Smooth muscle cell (in vitro differentiated cells): Measurements from ENCODE around the gene CELF2. TPM values are rescaled to one million over a fixed set of nuclear protein-coding genes. Genes with fewer than 3 reads are reported as not detected.

Source experiments
- DNase-seq: peaks from one replicate; lab custom pipeline; 2025; ENCODE audit not compliant: unreplicated experiment; lab: John Stamatoyannopoulos, UW
- H2AFZ ChIP-seq: fragments of 200-600 bp; sonication (generic); 2 replicates; pipeline ENCODE4 v1.6.0; 2016; ENCODE audit warnings: antibody characterized with exemption, low read depth, mild to moderate bottlenecking
- H3F3A ChIP-seq: fragments of 200-600 bp; sonication (generic); 2 replicates; pipeline ENCODE4 v1.6.0; 2017; ENCODE audit warnings: antibody characterized with exemption, low read depth
- H3K27ac ChIP-seq: fragments of 200-600 bp; sonication (generic); 2 replicates; pipeline ENCODE4 v1.5.1; 2016; ENCODE audit warnings: low read depth, mild to moderate bottlenecking
- H3K27me3 ChIP-seq: fragments of 200-600 bp; sonication (generic); 2 replicates; pipeline ENCODE4 v1.6.1; 2016; ENCODE audit warnings: low read depth, mild to moderate bottlenecking
- H3K36me3 ChIP-seq: fragments of 200-600 bp; sonication (generic); 2 replicates; pipeline ENCODE4 v1.5.1; 2016; ENCODE audit warnings: low read depth
- H3K4me1 ChIP-seq: fragments of 200-600 bp; sonication (generic); 2 replicates; pipeline ENCODE4 v1.5.1; 2016; ENCODE audit warnings: low read depth
- H3K4me2 ChIP-seq: fragments of 200-600 bp; sonication (generic); 2 replicates; pipeline ENCODE4 v1.6.0; 2016; ENCODE audit warnings: mild to moderate bottlenecking
- H3K4me3 ChIP-seq: fragments of 200-600 bp; sonication (generic); 2 replicates; pipeline ENCODE4 v1.5.1; 2016; ENCODE audit warnings: mild to moderate bottlenecking
- H3K79me2 ChIP-seq: fragments of 200-600 bp; sonication (generic); 2 replicates; pipeline ENCODE4 v1.6.0; 2016; ENCODE audit warnings: low read depth, mild to moderate bottlenecking
- H3K9ac ChIP-seq: fragments of 200-600 bp; sonication (generic); 2 replicates; pipeline ENCODE4 v1.6.0; 2016; ENCODE audit warnings: low read depth
- H3K9me3 ChIP-seq: fragments of 200-600 bp; sonication (generic); replicated peaks from 2 replicates; pipeline ENCODE4 v1.5.1; 2016; ENCODE audit warnings: low read depth
- H4K20me1 ChIP-seq: fragments of 200-600 bp; sonication (generic); 2 replicates; pipeline ENCODE4 v1.6.0; 2016; ENCODE audit warnings: low read depth
- CTCF ChIP-seq: fragments of 200-600 bp; sonication (generic); IDR thresholded peaks from 2 replicates; pipeline ENCODE4 v1.5.1; 2017; ENCODE audit warnings: borderline replicate concordance, mild to moderate bottlenecking, antibody characterized with exemption; ENCODE audit not compliant: insufficient read depth, poor library complexity, severe bottlenecking
- WGBS: methylation state at CpG from one replicate; pipeline ENCODE4 v1.1.7; 2016; ENCODE audit warnings: low lambda C conversion rate; 5-methylcytosine and 5-hydroxymethylcytosine counted together
- polyA plus RNA-seq: library from polyadenylated mRNA; unstranded; fragments of >200 nt; fragmentation: Nextera tagmentation; extraction: Ambion mirVana; gene quantifications from 2 replicates; pipeline ENCODE4 v1.2.1, GENCODE V29; 2016
- total RNA-seq: library from RNA; depleted of rRNA; stranded (reverse); fragments of >200 nt; gene quantifications from 2 replicates; pipeline ENCODE4 v1.2.3, GENCODE V29; 2014

The CELF2 gene
- total and polyA plus RNA-seq, 2 experiments from 2014 or later: 3.0 to 4.7 TPM

- Histone ChIP-seq H3K9ac (no peak overlapping the region), H3K9me3 (no peaks in the 10 kb centered on the region), H3K27ac (no peak overlapping the region), H3K79me2 (no peaks in the 10 kb centered on the region), H3K27me3 (peaks cover 3% of the 10 kb centered on the region), H4K20me1 (no peaks in the 10 kb centered on the region), H3K4me1 (peaks cover 2% of the 10 kb centered on the region), H2AFZ (no peak overlapping the region), H3K36me3 (no peaks in the 10 kb centered on the region), H3K4me3 (no peak overlapping the region), H3K4me2 (no peak overlapping the region), H3F3A (no peaks in the 10 kb centered on the region)
- 82% methylated on average over 13 of the region's 13 CpGs for WGBS
- TF ChIP-seq CTCF: no peak
- DNase-seq: no peak
Measured at GRCh38 chr10:11210211-11210922, 192.7 kb downstream of the CELF2 start.

GRCh38 chr10:11212288-11213085 is 194.8 kb downstream of the CELF2 start:
- TF ChIP-seq CTCF: no peak
- no peaks in the 10 kb centered on the region for H3F3A ChIP-seq
- H3K27ac ChIP-seq: no peak overlapping the region
- H3K27me3 ChIP-seq: peaks cover 3% of the 10 kb centered on the region
- H3K79me2 ChIP-seq: no peaks in the 10 kb centered on the region
- H2AFZ ChIP-seq: no peak overlapping the region
- DNase-seq: no peak
- no peak overlapping the region for H3K9ac ChIP-seq
- H3K9me3 ChIP-seq: no peaks in the 10 kb centered on the region
- no peaks in the 10 kb centered on the region for H4K20me1 ChIP-seq
- no peak overlapping the region for H3K4me3 ChIP-seq
- no peaks in the 10 kb centered on the region for H3K4me1 ChIP-seq
- no peak overlapping the region for H3K4me2 ChIP-seq
- WGBS: 88% methylated on average over 7 of the region's 7 CpGs
- no peaks in the 10 kb centered on the region for H3K36me3 ChIP-seq

- H3K79me2 ChIP-seq: no peaks in the 10 kb centered on the region
Measured at GRCh38 chr10:11213137-11213536, 195.5 kb downstream of the CELF2 start.

More at GRCh38 chr10:11213137-11213536, 195.5 kb downstream of the CELF2 start:
- no peak for DNase-seq
- Histone ChIP-seq H3K9ac (no peak overlapping the region), H3K27me3 (peaks cover 3% of the 10 kb centered on the region), H3K4me3 (no peak overlapping the region), H3K9me3 (no peaks in the 10 kb centered on the region), H3K4me1 (no peaks in the 10 kb centered on the region), H2AFZ (no peak overlapping the region), H3F3A (no peaks in the 10 kb centered on the region), H3K36me3 (no peaks in the 10 kb centered on the region), H4K20me1 (no peaks in the 10 kb centered on the region), H3K4me2 (no peak overlapping the region), H3K27ac (no peak overlapping the region)
- no peak for TF ChIP-seq CTCF
- WGBS: 89% methylated on average over 4 of the region's 4 CpGs
